GM19035 (cell line): ENCODE measurements around the gene HK2.
"Not testable (repeated sequence)": the region's sequence is repeated elsewhere in the genome, so short reads cannot be mapped to it uniquely, and the experiment has no call there.

ENCODE experiments used
- ATAC-seq: cut with Tn5 transposase; IDR thresholded peaks from one replicate; pipeline ENCODE4 v1.9.1; 2021; ENCODE audit not compliant: unreplicated experiment

HK2 gene

DNA sequence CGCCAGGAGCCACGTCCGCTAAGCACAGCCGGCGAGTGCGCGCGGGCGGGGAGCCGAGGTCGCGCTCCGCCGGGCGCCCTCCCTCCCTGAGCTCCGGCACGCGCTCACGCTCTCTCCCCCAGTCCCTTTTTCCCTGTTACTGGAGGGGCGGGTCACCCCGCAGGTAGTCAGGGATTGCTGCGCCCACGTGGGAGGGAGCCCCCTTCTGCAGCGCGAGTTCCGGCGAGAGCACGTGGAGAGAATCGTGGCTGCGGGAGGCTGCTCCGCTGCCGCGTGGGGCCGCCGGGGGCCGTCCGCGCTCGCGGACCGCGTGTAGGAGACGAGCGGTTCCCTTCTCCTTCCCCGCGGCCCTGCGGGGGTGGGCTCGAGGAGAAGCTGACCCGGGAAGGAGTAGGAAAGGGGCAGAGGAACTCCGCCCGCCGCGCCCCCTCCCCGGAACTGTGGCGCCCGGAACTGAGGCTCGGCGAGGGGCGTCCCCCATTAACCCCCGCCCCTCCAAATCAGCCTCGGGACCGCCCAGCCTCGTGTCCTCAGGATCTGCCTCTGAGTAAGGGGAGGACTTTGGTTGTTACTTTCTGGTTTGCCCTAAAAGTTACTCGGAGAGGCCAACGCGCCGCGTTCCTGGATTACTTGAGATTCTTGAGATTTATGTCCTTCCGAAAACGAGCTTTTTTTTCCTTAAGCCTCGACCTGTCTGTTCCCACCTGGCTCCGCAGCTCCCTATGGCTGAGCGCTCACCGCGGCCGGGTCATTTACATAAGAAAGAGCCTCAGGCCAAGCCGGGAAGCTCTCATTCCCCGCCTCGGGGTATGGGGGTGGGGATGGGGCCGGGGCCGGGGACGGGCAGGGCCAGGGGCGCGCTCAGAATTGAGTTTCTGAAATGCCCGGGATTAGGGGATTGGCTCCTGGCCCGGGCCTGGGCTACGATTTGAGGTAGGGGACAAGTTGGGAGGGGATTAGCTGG is 1.1 kb downstream of the HK2 start:
- ATAC-seq, result peak; percentile 48

DNA sequence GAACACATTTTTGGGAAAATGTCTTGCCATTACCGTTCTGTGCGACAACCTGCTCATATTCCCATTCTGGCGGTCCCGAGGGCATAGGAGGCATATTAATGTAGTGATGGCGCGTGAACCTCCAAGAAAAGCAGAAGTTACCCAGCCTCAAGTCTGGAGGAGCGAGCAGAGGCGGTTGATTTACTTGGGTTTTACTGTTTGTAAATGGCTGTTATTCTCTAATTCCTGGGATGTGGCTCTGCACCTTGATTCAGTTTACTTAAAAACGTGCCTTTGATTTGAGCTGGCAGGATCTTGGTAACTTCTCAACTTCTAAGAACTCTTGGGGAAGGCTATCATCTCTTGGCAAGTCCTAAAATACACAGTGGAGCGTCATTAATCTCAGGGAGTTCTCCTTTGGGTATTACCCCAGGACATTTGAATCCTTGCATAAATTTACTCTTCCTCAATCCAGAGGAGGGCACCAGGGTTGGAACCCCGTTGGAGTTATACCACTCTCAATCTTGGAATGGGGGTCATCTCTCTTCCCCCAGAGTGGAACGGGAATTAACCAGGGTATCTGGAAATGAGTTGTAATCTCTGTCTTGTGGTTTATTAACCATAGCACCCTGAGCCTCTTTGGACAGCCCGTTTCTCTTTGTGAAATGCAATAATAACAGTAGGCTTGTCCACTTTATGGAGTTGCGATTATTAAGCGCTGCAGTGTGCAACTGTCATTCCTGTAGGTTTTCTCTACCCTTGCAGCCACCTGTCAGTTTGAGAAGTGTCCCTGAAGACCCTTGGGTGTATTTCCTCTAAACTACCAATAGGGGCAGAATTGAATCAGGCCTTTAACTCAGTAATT is 2.1 kb downstream of the HK2 start:
- ATAC-seq, result no peak

DNA sequence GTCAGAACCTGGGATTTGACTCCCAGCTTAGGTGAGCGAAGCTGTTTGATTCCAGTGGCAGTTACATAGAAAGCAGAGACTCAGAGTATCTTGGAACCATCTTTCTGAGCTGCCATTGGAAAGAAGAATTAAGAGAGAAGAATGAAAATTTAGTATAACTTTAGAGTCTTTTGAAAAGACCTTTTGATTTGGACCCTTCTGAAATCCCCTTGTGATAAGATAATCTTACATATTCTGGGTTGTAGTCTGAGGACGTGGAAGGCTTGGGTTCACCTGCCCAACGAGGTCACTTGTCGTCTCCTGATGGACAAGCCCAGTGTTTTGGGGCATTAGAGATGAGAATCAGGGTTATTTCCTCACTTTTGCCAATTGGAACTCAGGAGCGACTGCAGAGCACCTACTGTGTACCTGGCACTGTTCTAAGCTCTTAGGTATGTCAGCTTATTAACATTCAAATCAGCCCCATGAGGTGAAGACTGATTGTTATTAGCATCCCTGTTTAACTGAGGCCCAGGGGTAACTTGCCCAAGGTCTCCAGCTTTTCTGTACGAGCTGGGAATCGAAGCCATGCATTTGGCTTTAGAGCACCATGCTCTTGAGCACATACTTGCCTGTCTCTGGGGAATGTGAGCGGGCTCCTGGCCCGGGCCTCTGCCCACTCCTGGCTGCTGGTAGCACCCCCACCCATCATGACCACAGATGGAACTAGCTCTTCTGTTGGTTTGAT is 2.9 kb downstream of the HK2 start:
- ATAC-seq, result no peak

DNA sequence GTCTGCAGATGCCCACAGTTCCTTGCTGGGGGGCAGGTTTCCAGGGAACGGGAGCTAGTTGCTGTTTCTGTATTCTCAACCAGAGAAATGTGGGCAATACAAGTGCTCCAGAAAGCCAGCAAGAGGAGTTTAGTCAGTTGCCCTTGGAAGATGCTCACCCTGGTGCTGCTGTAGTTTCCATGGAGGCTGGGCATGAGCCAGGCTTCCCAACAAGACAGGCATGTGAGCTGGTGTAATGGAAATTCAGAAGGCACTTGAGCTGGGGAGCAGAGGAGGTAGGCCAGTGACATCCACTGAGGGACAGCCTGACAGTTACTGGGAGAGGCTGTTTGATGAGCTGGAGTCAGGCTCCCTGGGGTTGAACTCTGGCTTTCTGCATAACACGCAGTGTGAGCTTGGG is 7.7 kb downstream of the HK2 start:
- no peak for ATAC-seq

DNA sequence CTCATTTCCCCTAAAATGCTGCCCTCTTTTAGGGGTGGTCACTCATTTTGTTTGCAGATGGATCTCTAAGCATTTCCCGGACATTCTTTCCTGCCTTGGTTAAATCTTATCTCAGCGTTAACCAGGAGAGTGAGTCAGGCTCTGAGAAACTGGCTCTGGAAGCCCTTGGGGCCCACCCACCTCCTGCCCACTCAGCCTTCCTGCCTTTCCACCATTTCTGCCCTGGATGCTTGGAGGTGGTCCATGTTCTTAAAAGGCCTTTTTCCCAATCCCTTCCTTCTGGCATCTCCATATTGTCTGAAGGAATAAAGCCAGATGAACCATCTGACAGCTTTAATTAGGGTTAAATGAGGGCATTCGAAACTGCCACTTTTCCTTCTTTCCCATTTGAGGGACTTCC is 9.5 kb downstream of the HK2 start:
- ATAC-seq, result no peak

DNA sequence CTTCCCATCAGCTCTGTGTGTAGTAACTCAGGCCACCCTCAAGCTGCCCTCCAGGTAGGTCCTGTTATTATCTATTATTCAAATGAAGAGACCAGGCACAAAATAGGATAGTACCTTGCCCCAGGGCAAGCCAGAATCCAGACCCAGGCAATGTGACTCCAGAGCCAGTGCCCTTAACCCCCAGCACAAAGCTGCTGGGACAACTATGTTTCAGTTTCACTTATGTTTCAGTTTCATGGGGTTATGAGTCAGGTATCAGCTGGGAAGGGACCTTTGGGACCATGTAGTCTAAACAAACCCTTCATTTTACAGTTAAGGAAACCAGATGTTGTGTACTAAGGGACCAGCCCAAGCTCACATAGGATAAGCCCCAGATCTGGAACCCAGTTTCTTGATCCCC is 10.0 kb downstream of the HK2 start:
- peak; percentile 89 for ATAC-seq

DNA sequence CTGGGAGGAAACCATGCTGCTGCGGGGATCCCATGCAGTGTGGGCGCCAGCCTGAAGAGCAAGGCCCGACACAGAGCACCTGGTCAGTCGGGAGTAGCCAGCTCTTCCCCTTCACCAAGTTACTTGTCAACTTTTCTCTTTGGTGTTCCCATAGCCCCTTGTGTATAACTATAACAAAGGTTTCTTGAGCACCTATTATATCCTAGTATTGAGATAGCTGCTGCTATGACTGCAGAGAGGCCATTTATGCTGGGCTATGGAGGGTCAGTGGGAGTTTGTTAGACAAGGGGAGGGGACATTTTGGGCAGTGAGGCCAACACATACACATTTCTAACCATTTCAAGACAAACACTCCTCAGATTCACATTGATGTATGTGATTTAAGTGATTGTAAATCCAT is 10.8 kb downstream of the HK2 start:
- ATAC-seq, result no peak

DNA sequence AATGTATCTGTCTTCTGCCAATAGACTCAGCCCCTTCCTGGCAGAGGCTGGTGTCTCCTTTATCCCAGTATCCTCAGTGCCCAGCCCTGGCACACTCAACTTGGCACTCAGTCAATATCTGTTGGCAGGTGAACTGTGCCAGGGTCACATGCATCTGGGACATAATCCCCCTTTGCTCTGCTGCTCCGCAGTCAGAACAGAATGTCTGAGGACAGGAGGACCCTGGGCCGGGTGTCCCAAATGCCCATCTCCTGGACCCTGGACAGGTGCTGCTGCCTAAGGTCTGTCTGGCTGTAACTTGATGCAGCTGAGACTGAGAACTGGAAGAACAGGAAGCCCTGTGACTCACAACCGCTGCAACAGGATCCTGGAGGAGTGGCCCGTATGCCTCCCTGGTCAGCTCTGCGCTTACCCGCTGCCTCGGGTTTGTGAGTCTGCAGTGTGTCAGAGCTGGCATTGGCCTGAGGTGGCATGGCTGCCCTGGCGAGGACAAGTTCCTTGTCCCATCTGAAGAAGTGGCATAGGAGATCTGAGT is 11.4 kb downstream of the HK2 start:
- no peak for ATAC-seq

DNA sequence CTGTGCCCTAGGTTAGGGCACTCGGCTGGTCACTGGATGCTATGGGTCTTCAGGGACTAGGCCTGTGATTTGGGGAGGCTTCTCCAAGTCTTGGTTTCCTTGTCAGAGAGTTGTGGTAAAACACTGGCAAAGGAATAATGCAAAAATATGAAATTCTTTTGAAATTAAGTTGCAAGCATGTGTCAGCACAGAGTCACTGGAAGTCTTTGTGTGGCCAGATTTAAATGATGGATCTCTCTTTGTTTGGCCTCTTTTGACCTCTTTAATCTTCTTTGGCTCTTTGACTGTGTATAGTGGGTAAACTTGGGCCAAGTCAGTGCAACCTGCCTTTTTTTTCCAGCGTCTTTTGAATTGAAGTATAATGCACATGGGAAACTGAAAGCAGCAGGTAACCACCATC is 12.1 kb downstream of the HK2 start:
- ATAC-seq, result no peak

DNA sequence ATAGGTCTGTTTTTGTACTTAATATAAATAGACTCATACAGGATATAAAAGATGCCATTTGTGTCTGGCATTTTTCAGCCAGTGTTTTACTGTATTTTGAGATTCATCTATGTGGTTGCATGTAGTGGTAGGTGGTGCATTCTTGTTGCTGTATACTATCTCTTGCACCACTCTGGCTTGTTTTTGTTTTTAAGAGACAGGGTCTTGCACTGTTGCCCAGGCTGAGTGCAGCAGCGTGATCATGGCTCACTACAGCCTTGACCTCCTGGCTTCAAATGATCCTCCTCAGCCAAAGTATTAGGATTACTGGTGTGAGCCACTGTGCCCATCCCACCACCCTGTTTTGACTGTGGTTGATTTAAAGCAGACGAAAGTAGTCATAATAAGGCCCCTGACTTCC is 12.6 kb downstream of the HK2 start:
- ATAC-seq, result no peak

DNA sequence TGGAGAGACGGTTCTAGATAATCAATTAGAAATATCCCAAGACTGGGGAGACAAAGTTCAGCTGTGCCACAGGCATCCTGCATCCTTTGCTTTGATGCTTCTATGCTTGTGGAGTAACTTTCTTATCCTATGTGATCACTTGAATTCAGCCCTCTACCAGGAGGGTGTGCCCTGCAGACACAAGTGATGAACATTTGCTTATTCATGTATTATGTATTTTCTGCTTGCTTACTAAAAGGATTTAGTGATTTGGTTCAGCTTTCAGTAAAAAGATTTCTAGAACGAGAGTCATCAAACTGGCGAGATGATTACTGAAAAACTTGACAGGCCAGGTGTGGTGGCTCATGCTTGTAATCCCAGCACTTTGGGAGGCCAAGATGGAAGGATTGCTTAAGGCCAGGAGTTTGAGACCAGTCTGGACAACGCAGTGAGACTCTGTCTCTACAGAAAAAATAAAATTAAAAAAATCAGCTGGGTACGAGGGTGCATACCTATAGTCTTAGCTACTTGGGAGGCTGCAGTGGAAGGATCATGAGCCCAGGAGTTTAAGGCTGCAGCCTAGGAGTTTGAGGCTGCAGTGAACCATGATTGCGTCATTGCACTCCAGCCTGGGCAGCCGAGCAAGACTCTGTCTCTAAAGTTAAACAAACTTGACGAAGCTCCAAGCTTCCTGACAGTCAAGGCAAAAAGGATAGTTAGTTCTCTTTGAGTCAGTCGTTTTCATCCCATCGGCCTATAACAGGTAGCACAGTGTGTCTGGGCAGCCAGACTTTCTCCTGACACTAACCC is 13.3 kb downstream of the HK2 start:
- ATAC-seq, result no peak

DNA sequence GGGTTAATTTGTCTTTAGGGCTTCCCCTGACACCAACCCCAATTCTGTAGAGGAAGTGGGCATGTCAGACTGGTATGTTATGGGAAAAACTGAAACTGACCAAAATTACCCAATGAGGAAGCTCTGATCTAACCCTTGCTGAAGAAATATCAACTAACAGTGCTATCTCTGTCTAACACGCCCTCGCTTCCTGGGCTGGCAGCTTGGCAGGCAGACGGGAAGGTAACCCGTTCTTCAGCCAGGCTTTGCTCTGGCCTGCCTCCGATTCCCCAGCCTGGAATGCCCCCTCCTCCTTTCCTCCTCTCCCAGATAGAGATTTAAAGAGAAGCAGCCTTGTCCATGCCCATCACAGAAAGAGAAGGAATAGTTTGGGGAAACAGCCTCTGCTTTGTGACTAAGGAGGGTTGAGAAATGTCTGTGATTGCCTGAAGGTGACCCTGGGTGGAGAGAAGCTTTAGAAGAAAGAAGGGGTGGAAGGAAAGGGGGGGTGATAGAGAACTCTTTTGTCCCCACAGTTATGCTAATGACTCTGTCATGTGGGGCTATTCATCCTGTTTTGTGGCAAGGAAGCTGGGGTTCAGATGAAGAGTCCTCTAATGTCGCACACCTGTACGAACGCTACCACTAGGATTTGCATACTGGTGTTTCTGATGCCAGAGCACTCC is 15.4 kb downstream of the HK2 start:
- peak; percentile 90 for ATAC-seq

DNA sequence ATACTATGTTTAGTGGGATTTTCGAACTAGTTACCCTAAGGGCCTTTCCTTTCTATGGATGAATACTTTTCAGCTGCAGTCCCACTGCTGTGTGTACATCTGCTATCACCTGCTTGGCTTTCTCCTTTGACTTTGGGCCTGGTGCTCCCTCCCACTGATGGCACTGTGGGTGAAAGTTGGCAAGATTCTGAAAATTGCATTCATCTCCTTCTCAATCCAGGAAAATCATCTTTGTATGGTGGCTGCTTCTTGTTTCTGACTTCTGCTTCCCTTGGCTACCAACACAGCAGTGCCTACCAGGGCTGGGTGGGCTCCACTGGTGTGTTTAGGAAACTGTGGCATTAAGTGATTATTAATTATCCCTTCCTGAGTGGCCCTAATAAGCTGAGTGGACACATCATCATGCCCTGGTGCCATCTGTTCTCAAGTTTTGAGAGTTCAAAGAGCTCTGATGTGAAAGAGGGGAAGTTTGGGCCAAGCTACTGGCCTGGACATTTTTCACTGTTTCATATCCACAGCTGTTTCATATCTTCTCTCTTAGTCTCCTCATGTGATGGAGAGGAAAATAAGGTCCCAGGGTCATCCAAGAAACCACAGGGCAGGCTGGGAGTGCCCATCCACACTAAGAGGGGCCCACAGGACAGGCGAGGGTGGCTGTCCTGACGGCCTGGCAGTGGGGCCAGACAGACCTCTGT is 16.7 kb downstream of the HK2 start:
- no peak for ATAC-seq

DNA sequence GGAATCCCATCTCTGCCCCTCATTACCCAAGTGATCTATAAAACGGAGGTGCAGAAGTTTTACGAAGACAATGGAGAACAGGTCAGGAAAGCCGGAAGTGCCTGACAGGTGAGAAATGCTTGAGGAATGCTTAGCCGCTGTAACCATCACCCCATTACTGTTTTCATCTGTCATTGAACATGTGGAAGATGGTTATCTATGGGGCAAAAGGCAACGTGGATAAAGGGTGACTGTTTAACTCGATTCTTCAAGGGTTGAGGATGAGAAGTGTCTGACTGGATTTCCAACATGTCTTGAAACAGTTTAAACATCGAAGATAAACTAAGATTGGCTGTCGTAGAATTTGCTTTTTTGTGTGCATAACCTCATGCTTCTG is 17.3 kb downstream of the HK2 start:
- no peak for ATAC-seq

DNA sequence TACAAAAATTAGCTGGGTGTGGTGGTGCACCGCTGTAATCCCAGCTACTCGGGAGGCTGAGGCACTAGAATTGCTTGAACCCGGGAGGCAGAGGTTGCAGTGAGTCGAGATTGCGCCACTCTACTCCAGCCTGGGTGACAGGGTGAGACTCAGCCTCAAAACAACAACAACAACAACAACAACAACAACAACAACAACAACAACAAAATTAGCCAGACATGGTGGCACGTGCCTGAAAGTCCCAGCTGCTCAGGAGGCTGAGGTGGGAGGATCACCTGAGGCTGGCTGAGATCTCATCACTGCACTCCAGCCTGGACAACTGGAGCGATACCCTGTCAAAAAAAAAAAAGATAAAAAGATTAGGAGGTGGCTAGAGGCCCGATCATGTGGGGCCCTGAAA is 19.4 kb downstream of the HK2 start:
- ATAC-seq, result not testable (repeated sequence)

DNA sequence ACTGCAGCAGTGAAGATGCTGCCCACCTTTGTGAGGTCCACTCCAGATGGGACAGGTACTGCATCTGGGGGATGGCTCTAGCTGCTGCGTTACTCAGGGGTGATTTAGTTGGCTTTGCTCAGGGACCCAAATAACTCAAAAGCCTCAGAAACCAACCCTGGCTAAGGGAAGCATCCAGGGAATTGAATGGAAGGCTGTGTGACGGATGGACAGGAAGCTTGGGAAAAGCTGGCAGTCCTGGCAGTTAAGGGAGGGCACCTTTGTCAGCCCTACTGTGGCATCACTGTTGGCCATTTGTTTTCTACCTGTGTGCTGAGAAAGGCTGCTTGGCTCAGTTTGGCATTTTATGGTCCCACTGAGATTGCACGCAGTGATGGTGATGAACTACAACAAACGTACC is 20.5 kb downstream of the HK2 start:
- no peak for ATAC-seq

DNA sequence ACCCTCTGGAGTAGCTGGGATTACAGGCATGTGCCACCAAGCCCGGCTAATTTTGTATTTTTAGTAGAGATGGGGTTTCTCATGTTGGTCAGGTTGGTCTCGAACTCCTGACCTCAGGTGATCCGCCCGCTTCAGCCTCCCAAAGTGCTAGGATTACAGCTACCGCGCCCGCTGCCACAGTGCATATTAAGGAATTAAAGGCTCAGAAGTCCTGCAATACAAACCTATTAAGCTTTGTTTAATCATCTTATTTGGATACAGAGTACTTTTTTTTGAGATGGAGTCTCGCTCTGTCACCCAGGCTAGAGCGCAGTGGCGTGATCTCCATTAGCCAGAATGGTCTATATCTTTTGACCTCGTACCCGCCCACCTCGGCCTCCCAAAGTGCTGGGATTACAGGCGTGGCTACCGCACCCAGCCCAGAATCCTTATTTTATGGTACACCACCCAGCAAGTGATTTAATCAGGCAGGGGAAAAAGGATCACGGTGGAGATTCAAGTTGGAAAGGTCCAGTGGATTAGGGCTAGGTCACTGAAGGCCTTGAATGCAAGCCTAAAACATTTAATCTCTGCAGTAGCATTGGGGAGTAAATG is 21.3 kb downstream of the HK2 start:
- not testable (repeated sequence) for ATAC-seq

DNA sequence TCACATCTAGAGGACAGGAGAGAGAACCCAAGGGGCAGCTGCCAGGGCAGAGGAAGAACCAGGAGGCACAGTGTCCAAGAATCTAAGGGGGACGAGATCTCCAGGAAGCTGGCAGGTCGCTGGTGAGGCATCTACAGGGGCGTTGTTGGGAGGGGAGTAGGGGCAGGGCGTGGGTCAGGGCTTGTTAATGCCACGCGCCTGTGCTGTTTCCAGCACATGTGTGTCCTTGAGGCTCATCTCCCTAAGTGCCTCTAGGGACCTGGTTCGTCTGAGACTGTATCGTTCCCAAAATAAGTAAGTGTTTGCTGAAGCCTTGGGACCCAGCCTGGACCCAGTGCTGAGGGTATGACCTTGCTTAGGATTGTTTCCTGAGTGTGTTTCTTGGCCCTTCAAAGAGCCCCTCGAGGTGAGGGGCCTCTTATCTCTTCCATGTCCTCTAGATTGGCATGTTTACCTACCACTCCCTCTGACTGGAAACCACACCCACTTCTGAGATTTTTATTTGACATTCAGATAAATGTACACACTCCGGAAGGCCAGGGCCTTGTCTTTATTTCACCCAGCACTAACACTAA is 22.2 kb downstream of the HK2 start:
- no peak for ATAC-seq

DNA sequence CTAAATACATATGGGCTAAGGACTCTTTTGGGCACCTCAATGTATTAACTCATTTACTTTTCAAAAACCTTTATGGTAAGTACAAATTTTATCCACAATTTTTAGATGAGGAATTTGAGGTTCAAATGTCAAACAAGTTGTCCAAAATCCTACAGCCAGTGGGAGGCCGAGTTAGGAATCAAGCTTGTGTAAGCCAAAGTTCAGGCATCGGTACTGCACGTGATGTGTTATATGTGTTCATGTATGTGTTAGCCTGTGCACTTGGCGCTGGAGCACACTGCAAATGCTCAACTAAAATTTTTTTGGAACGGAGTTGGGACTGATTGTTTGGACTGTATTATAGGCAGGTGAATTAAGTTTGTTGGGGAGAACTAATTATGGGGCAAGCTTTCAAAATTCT is 22.7 kb downstream of the HK2 start:
- ATAC-seq, result no peak
